ENCODE measurements around the gene FETUB.

Gene FETUB

DNA sequence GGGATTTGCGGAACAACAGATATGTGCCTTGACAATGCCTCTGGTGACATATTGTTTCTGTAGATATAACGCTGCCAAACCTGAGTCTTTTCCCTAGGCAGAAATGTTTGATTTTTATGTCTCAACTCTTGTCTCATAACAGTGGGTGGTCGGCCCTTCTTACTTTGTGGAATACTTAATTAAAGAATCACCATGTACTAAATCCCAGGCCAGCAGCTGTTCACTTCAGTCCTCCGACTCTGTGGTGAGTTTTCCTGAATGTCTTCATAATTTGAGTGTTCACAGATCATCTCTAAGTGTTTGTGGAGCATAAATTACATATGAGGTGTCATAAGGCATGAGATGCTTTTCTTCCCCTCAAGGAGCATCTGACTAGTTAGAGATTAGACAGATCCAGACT lies 5.9 kb downstream of the FETUB start:
- TF ChIP-seq, protein P1, sequence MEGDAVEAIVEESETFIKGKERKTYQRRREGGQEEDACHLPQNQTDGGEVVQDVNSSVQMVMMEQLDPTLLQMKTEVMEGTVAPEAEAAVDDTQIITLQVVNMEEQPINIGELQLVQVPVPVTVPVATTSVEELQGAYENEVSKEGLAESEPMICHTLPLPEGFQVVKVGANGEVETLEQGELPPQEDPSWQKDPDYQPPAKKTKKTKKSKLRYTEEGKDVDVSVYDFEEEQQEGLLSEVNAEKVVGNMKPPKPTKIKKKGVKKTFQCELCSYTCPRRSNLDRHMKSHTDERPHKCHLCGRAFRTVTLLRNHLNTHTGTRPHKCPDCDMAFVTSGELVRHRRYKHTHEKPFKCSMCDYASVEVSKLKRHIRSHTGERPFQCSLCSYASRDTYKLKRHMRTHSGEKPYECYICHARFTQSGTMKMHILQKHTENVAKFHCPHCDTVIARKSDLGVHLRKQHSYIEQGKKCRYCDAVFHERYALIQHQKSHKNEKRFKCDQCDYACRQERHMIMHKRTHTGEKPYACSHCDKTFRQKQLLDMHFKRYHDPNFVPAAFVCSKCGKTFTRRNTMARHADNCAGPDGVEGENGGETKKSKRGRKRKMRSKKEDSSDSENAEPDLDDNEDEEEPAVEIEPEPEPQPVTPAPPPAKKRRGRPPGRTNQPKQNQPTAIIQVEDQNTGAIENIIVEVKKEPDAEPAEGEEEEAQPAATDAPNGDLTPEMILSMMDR (conservative IDR thresholded peaks at IDR 0.05; ENCODE audit: low read length) = no peak
- H3K4me3 ChIP-seq (ENCODE audit: low read length) = no peak overlapping the region
- no peak for DNase-seq (ENCODE audit: low read depth)

DNA sequence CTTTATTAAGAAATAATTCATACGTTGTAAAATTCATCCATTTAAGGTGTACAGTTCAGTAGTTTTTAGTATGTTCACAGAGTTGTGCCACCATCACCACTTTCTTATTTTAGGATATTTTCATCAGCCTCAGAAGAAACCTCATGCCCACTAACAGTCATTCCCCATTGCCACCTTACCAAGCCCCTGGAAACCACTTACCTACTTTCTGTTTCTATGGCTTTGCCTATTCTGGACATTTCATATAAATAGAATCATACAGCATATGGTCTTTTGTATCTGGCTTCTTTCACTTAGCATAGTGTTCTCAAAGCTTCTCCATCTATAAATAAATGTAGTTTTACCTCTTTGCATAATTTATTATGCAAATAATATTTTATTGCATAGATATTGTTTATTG lies 6.6 kb downstream of the FETUB start:
- no peak overlapping the region for H3K4me3 ChIP-seq (ENCODE audit: low read length)
- DNase-seq (ENCODE audit: low read depth) = no peak
- TF ChIP-seq, protein P1 (conservative IDR thresholded peaks at IDR 0.05; ENCODE audit: low read length) = no peak

DNA sequence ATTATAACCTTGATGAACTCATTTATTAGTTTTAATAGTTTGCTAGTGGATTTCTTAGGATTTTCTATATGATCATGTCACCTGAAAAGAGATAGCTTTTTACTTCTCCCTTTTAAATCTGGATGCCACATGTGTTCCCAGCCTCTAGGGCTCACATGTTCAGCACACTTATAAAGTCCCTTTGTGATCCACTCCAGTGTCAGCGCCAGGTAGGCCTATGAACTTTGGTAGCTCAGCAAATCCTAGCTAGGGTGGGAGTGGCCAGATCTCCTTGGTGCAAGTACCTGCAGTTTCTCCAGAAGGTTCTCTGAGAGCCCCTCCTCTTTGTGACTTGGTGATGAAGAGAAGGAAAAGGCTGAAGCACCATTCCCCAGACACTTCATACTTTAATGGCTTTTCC lies 8.7 kb downstream of the FETUB start:
- no peak for DNase-seq (ENCODE audit: low read depth)
- TF ChIP-seq, protein P1 (conservative IDR thresholded peaks at IDR 0.05; ENCODE audit: low read length) = no peak
- H3K4me3 ChIP-seq (ENCODE audit: low read length) = no peak overlapping the region

DNA sequence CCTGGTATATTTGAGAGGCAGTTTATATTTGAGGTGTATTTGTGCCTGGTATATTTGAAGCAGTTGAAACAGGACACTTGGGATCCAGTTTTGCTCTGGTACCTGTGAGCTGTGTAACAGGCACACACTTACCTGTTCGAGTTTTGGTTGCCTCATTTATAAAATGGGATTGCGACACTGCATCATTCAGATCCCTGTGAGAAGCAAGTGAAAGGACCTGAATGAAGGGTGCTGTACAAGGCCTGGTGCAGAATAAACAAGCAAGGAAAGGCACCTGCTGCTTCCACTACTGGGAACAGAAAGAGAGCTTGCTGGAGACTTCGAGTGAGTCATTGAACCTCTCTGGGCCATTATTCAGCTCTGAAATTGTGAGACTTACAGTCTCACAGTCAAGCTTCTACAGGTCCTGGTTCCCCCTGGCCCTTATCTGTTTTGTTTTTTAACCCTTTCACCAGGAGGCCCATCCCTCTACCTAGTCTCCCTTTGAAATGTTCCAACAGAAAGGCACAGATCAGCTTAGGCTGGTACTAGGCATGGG lies 11.5 kb downstream of the FETUB start:
- no peak for DNase-seq (ENCODE audit: low read depth)
- H3K4me3 ChIP-seq (ENCODE audit: low read length) = no peak overlapping the region
- TF ChIP-seq, protein P1 (conservative IDR thresholded peaks at IDR 0.05; ENCODE audit: low read length) = no peak

DNA sequence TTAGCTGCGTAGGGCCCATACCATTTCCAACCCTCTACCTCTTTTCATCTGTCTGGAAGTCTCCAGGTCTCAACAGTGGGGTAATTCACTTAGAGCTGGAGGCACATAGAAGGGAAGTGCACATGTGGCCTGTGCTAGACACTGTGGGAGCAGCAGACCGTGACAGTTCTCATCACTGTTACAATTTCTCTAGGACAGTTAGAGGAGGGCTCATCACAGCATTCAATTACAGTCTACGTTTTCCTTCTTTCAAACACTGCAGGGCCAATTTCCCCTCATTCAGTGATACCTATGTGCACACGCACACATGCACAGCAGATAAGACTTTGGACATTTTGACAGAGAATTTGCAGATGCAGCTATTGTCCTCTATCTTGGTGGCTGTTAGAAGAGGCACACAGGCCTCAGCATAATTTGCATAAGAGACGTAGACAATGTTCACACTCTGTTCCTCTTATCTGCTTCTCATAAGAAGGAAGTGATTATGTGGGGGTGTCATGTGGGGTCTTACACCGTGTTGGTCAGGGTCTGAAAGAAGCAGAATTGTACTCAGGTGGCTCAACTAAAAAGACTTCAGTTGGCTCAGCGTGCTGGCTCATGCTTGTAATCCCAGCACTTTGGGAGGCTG lies 13.0 kb downstream of the FETUB start:
- H3K4me3 ChIP-seq (ENCODE audit: low read length) = no peak overlapping the region
- TF ChIP-seq, protein P1 (conservative IDR thresholded peaks at IDR 0.05; ENCODE audit: low read length) = no peak
- no peak for DNase-seq (ENCODE audit: low read depth)

DNA sequence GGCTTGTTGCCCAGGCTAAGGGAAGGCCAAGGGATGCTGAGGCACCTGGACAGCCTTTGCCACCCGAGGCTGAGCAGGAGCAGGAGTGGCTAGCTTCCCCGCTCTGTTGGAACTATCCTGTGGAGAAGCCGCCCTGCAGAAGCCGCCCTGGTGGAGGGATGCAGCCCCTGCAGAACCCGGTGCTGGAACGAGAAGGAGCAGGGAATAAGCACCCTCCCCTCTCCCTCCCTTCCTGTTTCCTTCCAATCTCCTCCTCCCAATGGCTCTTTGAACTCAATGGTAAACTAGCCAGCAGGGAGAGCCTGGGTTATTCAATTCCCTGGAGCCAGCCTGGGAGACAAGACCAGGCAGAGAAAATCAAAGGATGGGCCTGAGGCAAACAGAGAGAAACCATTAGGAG lies 13.8 kb downstream of the FETUB start:
- no peak for DNase-seq (ENCODE audit: low read depth)
- TF ChIP-seq, protein P1 (conservative IDR thresholded peaks at IDR 0.05; ENCODE audit: low read length) = no peak
- H3K4me3 ChIP-seq (ENCODE audit: low read length) = no peak overlapping the region

DNA sequence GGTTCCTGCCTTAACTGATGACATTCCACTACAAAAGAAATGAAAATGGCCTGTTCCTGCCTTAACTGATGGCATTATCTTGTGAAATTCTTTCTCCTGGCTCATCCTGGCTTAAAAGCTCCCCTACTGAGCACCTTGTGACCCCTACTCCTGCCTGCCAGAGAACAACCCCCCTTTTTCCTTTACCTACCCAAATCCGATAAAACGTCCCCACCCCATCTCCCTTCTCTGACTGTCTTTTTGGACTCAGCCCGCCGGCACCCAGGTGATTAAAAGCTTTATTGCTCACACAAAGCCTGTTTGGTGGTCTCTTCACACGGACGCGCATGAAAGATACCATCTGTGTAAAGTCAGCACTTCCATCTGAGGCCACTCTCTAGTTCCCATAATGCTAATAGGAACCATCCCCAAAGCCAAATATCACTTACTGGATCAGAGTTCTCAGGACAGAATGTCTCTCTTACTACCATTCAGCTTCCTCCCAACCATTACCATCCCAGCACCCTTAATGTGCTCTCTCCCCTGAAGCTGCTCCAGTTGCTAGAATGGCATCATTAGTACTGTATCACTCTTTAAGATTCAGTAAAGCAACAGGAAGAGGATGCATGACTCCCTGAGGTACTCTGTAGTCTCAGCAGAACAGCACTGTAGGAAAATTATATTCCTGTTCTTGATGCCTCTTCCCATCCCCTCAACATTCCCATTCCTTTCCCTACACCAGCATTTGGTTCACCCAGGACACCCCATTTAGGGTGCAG lies 23.3 kb downstream of the FETUB start:
- no peak overlapping the region for H3K4me3 ChIP-seq (ENCODE audit: low read length)
- no peak for DNase-seq (ENCODE audit: low read depth)
- TF ChIP-seq, protein P1 (conservative IDR thresholded peaks at IDR 0.05; ENCODE audit: low read length) = no peak
